ENCODE data around the gene ACOXL.

ACOXL gene

GRCh38 chr2:110718990-110719389, 13.4 kb upstream of the ACOXL start:
- no peak for DNase-seq

DNA sequence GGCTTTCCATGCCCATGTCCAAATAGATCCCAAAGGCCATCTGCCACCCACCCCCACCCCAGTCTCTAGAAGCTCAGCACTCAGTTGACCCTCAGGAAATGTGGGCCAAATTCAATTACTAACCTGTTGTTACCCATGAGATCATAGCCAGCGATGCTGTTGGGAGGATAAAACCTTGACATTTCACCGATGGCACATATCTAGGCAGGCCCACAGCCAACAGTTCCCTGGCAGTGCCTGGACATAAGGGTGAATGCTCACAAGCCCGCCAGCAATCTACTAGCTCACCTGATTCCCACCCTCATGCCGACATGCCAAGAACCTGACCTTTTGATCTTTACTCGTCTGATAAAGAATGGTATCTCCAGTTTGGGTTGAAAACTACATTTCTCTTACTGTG, 11.8 kb upstream of the ACOXL start:
- no peak for DNase-seq

- no peak for DNase-seq
These were observed 7.6 kb upstream of the ACOXL start for GRCh38 chr2:110724820-110725219.

DNA sequence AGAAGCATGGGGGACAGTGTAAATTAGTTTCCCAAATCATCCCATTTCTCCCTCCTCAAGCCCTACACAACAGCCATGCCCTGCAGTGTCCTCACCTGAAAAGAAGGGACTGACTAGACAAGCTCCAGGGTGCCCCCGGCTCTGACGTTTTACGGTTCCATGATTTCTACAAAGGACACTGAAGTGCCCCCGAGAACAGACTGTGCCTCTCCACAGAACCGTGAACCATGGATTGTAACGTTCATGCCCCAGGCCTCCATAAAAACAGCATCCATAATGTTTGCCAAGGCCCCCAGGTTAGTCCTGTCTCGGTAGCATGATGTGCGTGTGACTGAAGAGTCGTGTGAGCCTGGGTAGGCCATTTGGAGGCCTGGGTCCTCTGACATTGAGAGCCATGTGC, 7.0 kb upstream of the ACOXL start:
- no peak for DNase-seq

DNA sequence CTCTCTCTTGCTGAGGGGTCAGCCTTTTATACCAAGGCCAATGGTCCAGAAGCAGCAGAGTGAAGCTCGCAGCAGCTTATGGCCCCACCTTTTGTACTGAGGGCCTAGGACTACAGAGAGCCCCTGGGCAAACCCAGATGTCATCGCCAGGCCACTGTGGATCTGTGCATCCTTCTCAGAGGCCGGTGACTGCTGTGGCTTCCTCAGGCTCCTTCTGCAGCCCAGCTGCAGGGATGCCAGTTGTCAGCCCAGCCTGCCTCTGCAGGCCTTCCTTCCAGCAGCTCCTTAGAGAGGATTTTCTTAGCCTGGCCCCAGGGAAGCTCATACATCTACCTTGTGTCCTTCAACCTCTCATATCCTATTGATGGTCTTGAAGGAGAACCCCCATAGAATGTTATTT, 6.5 kb upstream of the ACOXL start:
- DNase-seq: no peak

GRCh38 chr2:110726285-110726684, 6.1 kb upstream of the ACOXL start:
- no peak for DNase-seq

DNA sequence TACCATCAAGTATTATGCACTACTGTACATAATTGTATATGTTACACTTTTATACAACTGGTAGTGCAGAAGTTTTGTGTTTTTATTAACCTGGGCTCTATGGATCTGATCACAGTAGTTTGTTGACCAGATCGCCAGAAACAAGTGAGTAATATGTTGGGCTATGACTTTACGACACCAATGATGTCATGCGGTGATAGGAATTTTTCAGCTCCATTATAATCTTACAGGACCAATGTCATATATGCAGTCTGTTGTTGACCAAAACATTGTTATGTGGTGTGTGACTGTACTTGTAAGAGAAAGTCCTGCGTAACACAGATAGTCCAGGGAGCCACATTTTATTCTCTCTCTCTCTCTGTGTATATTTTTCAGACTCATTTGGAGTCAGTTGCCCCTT, 4.5 kb upstream of the ACOXL start:
- no peak for DNase-seq

DNA sequence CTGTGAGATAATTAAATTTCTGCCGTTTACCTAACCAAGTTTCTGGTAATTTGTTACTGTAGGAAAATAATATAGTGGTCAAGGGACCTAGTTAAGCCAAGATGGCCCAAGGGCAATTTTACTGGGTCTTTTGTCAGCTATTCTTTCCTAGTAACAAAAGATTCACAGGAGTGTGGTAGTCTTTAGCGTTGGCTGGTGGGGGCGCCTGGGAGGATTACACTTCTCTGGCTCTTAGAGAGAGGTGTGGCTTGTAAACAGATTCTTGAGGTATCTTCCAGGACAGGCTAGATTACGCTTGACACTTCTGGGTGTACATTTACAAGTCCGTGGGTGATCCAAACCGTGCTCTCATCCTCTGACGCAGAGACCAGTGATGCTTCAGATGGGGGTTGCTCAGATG, 3.3 kb upstream of the ACOXL start:
- no peak for DNase-seq

GRCh38 chr2:110731064-110731463, 1.3 kb upstream of the ACOXL start:
- DNase-seq: no peak

- DNase-seq: no peak
These were observed 3.0 kb downstream of the ACOXL start for GRCh38 chr2:110735366-110735765.

- no peak for DNase-seq
These were observed 5.4 kb downstream of the ACOXL start for GRCh38 chr2:110737783-110738182.

GRCh38 chr2:110740747-110741349, 8.5 kb downstream of the ACOXL start:
- DNase-seq: no peak

DNA sequence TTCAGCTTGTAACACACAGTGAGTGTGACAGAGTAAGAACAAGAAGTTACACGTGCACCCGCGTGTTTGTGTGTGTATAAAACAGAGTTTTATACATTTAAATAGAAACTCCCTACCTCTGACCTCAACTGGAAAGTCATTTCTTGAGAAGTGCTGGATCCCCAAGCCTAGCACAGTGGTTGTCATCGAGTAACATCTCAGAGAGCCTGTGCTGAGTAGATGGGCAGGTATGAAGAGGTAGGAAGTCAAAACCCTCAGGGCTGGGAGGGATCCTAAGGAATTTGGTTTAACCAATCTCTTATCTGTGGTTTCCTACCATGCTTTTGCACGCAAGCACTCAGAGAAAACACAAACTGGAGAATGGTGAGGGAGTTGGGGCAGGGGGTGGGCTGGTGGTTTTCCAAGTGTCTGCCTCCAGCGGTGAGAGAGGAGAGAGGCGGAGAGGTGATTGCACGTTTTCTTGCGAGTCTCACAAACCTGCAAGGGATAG, 9.2 kb downstream of the ACOXL start:
- no peak for DNase-seq

DNA sequence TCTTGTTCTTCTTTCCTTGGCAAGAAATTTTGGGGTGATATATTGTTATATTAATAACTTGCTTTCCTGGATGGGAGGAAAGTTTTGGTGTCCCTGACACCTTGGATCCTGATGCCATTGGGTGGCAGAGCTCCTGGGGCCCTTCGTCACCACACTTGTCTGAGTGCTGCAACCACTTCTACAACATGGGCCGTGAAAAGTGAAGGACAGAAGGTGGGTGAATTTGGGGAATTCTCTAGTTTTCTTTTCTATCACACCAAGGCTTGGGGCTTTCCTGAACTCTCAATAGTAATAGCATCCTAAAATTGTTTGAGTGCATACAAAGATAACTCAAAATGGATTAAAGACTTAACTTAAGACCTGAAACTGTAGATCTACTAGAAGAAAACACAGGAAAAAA, 10.0 kb downstream of the ACOXL start:
- DNase-seq: no peak

DNA sequence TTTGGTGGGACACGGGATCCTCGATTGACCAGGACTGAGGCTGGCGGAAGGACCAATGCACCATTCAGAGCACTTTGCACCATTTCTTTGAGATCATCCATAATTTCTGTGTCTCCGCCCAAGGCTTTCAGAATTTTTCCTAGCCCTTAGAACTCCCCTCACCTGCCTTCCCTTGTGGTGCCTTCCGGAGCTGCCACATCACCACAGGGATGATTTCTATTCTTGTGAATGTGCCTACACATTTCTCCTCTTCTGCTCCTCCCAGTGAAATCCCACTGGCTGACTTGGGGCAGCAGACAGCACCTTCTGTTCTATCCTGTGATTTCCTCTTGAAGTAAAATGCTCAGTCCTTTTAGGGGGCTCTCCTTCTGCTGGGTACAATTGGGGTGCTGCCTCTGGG, 11.2 kb downstream of the ACOXL start:
- no peak for DNase-seq

DNA sequence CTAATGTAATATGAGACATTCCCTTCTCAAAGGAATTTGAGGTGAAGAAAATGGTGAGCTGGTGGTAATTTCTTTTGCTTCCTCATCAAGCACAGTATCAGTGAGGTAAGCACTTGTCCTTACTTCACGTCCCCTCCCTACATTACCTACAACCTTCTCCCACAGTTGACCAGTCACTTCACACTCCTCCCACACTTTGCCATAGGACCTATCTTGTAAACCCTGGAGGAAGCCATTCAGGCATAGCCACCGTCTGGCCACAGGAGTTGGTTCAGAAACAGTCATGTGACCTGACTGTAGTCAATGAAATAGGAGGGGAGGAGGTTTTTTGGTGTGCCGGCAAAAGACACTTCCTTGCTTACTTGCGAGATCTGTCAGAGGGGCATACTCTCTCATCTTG, 12.1 kb downstream of the ACOXL start:
- no peak for DNase-seq

DNA sequence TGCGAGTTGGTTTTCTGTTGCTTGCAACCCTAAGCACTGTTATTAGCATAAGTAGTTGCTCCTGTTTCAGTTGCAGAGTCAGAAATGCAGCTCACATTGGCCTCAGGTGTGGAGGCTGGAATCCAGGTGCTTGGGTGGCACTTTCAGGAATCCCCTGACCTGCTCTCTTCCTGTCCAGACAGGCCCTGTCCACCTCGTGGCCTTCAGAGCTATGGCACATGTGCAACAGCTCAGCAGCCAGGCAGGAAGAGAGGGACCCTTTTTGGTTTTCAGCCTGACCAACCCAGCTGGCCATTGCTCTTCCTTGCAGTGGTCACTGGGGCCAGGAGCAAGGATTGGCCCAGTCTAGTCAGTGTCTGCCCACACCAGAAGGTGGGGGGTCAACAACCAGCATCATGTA, 12.7 kb downstream of the ACOXL start:
- DNase-seq: no peak

GRCh38 chr2:110746586-110747521, 14.5 kb downstream of the ACOXL start:
- DNase-seq: no peak

- no peak for DNase-seq
These were observed 15.4 kb downstream of the ACOXL start for GRCh38 chr2:110747522-110748488.

DNA sequence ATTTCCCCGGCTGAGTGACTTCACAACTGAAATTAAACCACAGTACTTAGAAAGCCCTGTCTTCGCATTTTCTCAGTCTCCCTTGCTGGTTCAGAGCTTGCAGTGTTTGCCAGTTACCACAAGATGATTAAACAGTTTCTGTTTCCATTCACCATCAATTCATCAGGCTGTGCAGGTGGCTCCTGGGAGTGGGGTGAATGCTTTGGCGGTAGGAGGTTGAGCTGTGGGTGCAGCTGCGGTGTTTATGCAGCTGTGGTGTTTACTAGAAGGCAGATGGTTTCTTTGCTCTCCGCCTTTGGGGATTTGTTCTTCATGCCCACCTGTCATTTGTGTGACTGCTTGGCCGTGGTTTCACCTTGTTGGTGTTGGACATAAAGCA, 16.1 kb downstream of the ACOXL start:
- peak; percentile 55 for DNase-seq

- no peak for DNase-seq
These were observed 19.3 kb downstream of the ACOXL start for GRCh38 chr2:110751642-110752041.

DNA sequence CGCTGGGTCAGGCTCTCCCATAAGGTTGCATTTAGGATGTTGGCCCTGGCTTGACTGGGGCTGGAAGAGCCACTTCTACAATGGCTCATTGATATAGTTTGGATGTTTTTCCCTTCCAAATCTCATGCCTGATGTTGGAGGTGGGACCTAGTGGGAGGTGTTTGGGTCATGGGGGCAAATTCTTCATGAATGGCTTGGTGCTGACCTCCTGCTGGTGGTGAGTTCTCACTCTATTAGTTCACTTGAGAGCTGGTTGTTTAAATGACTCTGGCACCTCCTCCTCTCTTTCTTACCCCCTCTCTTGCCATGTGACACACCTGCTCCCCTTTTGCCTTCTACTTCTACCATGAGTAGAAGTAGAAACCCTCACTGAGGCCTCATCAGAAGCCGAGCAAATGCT, 20.5 kb downstream of the ACOXL start:
- DNase-seq: no peak

DNA sequence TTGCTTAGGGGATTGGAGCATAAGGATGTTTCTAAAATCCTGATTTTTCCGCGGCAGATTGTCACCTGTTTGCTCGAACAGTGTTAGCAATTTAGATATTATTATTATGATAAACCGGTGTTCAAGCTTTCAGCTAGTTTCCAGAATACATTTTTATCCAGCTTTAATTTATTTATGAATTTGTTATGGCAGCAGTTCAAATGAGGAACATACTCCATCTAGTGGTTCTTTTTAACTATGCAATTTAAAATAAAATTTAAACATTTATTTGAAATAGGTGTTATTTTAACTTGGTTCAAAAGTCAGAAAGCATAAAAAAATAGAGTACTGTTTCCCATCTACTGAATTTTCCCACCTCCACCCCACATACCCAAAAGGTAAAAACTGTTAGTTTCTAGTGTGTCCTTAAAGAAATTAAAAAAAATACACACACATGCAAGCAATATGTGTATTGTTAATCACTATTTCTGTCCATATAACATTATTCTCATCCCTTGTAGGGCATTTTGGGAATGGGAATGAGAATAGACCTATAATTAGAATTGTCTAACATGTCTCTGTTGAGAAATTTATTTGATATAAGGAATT, 23.2 kb downstream of the ACOXL start:
- DNase-seq: no peak
